ENCODE data around the gene MYL4.

GRCh38 chr17:47218896-47219430, 9.8 kb downstream of the MYL4 start:
- TF ChIP-seq REST (IDR thresholded peaks at IDR 0.05; ENCODE audit: low read depth, low read length) (no peak), POLR2AphosphoS5 (IDR thresholded peaks at IDR 0.05; ENCODE audit: low read depth, low read length) (no peak), GABPA (IDR thresholded peaks at IDR 0.05; ENCODE audit: low read depth) (no peak), CHD2 (IDR thresholded peaks at IDR 0.05; ENCODE audit: low read length, partially characterized antibody) (no peak), TEAD4 (IDR thresholded peaks at IDR 0.05; ENCODE audit: borderline replicate concordance, insufficient read depth) (no peak), TCF12 (IDR thresholded peaks at IDR 0.05) (no peak), NRF1 (IDR thresholded peaks at IDR 0.05; ENCODE audit: low read depth, low read length) (no peak), ZBTB33 (IDR thresholded peaks at IDR 0.05; ENCODE audit: borderline replicate concordance, low read depth) (no peak), IRF3 (IDR thresholded peaks at IDR 0.05; ENCODE audit: low read depth, low read length) (no peak), TAF1 (IDR thresholded peaks at IDR 0.05; ENCODE audit: borderline replicate concordance, low read depth, low read length) (no peak), RAD21 (IDR thresholded peaks at IDR 0.05; ENCODE audit: low read length) (no peak)
- TF ChIP-seq, protein P1, sequence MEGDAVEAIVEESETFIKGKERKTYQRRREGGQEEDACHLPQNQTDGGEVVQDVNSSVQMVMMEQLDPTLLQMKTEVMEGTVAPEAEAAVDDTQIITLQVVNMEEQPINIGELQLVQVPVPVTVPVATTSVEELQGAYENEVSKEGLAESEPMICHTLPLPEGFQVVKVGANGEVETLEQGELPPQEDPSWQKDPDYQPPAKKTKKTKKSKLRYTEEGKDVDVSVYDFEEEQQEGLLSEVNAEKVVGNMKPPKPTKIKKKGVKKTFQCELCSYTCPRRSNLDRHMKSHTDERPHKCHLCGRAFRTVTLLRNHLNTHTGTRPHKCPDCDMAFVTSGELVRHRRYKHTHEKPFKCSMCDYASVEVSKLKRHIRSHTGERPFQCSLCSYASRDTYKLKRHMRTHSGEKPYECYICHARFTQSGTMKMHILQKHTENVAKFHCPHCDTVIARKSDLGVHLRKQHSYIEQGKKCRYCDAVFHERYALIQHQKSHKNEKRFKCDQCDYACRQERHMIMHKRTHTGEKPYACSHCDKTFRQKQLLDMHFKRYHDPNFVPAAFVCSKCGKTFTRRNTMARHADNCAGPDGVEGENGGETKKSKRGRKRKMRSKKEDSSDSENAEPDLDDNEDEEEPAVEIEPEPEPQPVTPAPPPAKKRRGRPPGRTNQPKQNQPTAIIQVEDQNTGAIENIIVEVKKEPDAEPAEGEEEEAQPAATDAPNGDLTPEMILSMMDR (IDR thresholded peaks at IDR 0.05) = no peak
